H9 (cell line): ENCODE data around the gene CDYL2. TPM values are rescaled to one million over a fixed set of nuclear protein-coding genes. Genes with fewer than 3 reads are reported as not detected.

Experiments
- DNase-seq: peaks from one replicate; pipeline ENCODE4 v3.0.0-alpha.2; 2017
- H2AFZ ChIP-seq: one replicate; pipeline ENCODE4 v1.6.1; 2013; ENCODE audit warnings: mild to moderate bottlenecking, low read length, control low read depth, moderate library complexity
- H2AK5ac ChIP-seq: 2 replicates; pipeline ENCODE4 v1.6.1; 2013; ENCODE audit warnings: low read length, control low read depth, mixed read lengths; ENCODE audit not compliant: insufficient read length
- H2BK120ac ChIP-seq: one replicate; pipeline ENCODE4 v1.6.1; 2013; ENCODE audit warnings: low read depth, mild to moderate bottlenecking, low read length, control low read depth, inconsistent platforms; ENCODE audit not compliant: poor library complexity, severe bottlenecking
- H2BK12ac ChIP-seq: 2 replicates; pipeline ENCODE4 v1.6.1; 2013; ENCODE audit warnings: low read length, control low read depth, mixed read lengths, low read depth; ENCODE audit not compliant: insufficient read length
- H2BK15ac ChIP-seq: 2 replicates; pipeline ENCODE4 v1.6.1; 2013; ENCODE audit warnings: low read depth, low read length, control low read depth
- H2BK20ac ChIP-seq: one replicate; pipeline ENCODE4 v1.6.1; 2013; ENCODE audit warnings: low read depth, mild to moderate bottlenecking, low read length, control low read depth, inconsistent platforms; ENCODE audit not compliant: poor library complexity, severe bottlenecking
- H2BK5ac ChIP-seq: 2 replicates; pipeline ENCODE4 v1.6.1; 2013; ENCODE audit warnings: low read length, control low read depth, mixed read lengths; ENCODE audit not compliant: insufficient read length
- H3K14ac ChIP-seq: 2 replicates; pipeline ENCODE4 v1.6.1; 2013; ENCODE audit warnings: low read length, control low read depth; ENCODE audit not compliant: insufficient read depth
- H3K18ac ChIP-seq: 2 replicates; pipeline ENCODE4 v1.6.1; 2013; ENCODE audit warnings: low read depth, mild to moderate bottlenecking, mixed read lengths, low read length, control low read depth; ENCODE audit not compliant: insufficient read length
- H3K23ac ChIP-seq: 2 replicates; pipeline ENCODE4 v1.6.1; 2013; ENCODE audit warnings: low read length, control low read depth, mixed read lengths, low read depth; ENCODE audit not compliant: insufficient read length
- H3K23me2 ChIP-seq: 2 replicates; pipeline ENCODE4 v1.6.1; 2013; ENCODE audit warnings: low read depth, mild to moderate bottlenecking, mixed read lengths, low read length, control low read depth; ENCODE audit not compliant: insufficient read length, poor library complexity, severe bottlenecking
- H3K27ac ChIP-seq: 2 replicates; pipeline ENCODE4 v1.5.1; 2013; ENCODE audit warnings: low read length, control low read depth, mixed read lengths, low read depth; ENCODE audit not compliant: insufficient read length
- H3K27me3 ChIP-seq: 2 replicates; pipeline ENCODE4 v1.6.1; 2013; ENCODE audit warnings: low read length, control low read depth, inconsistent platforms; ENCODE audit not compliant: insufficient read depth
- H3K4ac ChIP-seq: 2 replicates; pipeline ENCODE4 v1.6.1; 2013; ENCODE audit warnings: low read depth, mild to moderate bottlenecking, control low read depth, inconsistent platforms, low read length, moderate library complexity
- H3K4me1 ChIP-seq: 2 replicates; pipeline ENCODE4 v1.6.1; 2013; ENCODE audit warnings: low read length, control low read depth, inconsistent platforms; ENCODE audit not compliant: insufficient read depth
- H3K4me2 ChIP-seq: 2 replicates; pipeline ENCODE4 v1.6.1; 2013; ENCODE audit warnings: low read length, control low read depth, mixed read lengths; ENCODE audit not compliant: insufficient read length, insufficient read depth
- H3K56ac ChIP-seq: 2 replicates; pipeline ENCODE4 v1.6.1; 2013; ENCODE audit warnings: low read depth, mild to moderate bottlenecking, mixed read lengths, low read length, control low read depth; ENCODE audit not compliant: insufficient read length
- H3K79me1 ChIP-seq: 2 replicates; pipeline ENCODE4 v1.6.1; 2013; ENCODE audit warnings: low read depth, mild to moderate bottlenecking, moderate library complexity, low read length, control low read depth, inconsistent platforms; ENCODE audit not compliant: insufficient read depth, poor library complexity, severe bottlenecking
- H3K79me2 ChIP-seq: 2 replicates; pipeline ENCODE4 v1.6.1; 2013; ENCODE audit warnings: low read length, control low read depth, inconsistent platforms; ENCODE audit not compliant: insufficient read depth
- H3K9ac ChIP-seq: 2 replicates; pipeline ENCODE4 v1.6.1; 2013; ENCODE audit warnings: low read length, control low read depth, mixed read lengths; ENCODE audit not compliant: insufficient read length; ENCODE audit errors: extremely low read depth
- H3K9me3 ChIP-seq: one replicate; pipeline ENCODE4 v1.6.1; 2013; ENCODE audit warnings: low read depth, low read length, inconsistent platforms; ENCODE audit not compliant: control insufficient read depth
- H3T11ph ChIP-seq: one replicate; pipeline ENCODE4 v1.6.1; 2013; ENCODE audit warnings: mild to moderate bottlenecking, low read length, control low read depth, inconsistent platforms
- H4K20me1 ChIP-seq: one replicate; pipeline ENCODE4 v1.6.1; 2013; ENCODE audit not compliant: control insufficient read depth, insufficient read length, insufficient read depth
- H4K5ac ChIP-seq: 2 replicates; pipeline ENCODE4 v1.6.1; 2013; ENCODE audit warnings: low read depth, mild to moderate bottlenecking, mixed read lengths, low read length, control low read depth; ENCODE audit not compliant: insufficient read length
- H4K8ac ChIP-seq: replicated peaks from 2 replicates; pipeline ENCODE4 v1.6.1; 2013; ENCODE audit warnings: low read length, control low read depth, mixed read lengths, low read depth; ENCODE audit not compliant: insufficient read length
- H4K91ac ChIP-seq: 2 replicates; pipeline ENCODE4 v1.6.1; 2013; ENCODE audit warnings: low read depth, mild to moderate bottlenecking, moderate library complexity, mixed read lengths, low read length, control low read depth; ENCODE audit not compliant: insufficient read length
- H3K27ac Mint-ChIP-seq, 3 experiments: 2 replicates in 2 of 3; 3 replicates in 1 of 3; pipeline ENCODE4 v1.8.0; 2020 to 2021; ENCODE audit warnings: mixed read lengths in 3 of 3, mild to moderate bottlenecking in 1 of 3, moderate library complexity in 1 of 3
- H3K27me3 Mint-ChIP-seq: 2 replicates; pipeline ENCODE4 v1.8.0; 2021; ENCODE audit warnings: low read depth, mild to moderate bottlenecking, moderate library complexity, mixed read lengths
- H3K36me3 Mint-ChIP-seq, 3 experiments: 2 replicates in 2 of 3; 3 replicates in 1 of 3; pipeline ENCODE4 v1.8.0; 2020 to 2021; ENCODE audit warnings: low read depth in 3 of 3, mixed read lengths in 3 of 3; ENCODE audit not compliant: insufficient read depth in 1 of 3
- H3K4me1 Mint-ChIP-seq, 2 experiments: 2 replicates each; pipeline ENCODE4 v1.8.0; 2020; ENCODE audit warnings: mixed read lengths in 2 of 2
- H3K4me3 Mint-ChIP-seq, 2 experiments: 2 replicates in 1 of 2; 3 replicates in 1 of 2; pipeline ENCODE4 v1.8.0; 2020 to 2021; ENCODE audit warnings: mild to moderate bottlenecking in 2 of 2, mixed read lengths in 2 of 2, moderate library complexity in 1 of 2
- H3K9me3 Mint-ChIP-seq, 2 experiments: 2 replicates in 1 of 2; 3 replicates in 1 of 2; pipeline ENCODE4 v1.8.0; 2020; ENCODE audit warnings: mild to moderate bottlenecking in 2 of 2, mixed read lengths in 2 of 2, moderate library complexity in 1 of 2
- WGBS: extraction: QIAGEN DNeasy Blood & Tissue Kit; methylation state at CpG from one replicate; pipeline ENCODE4 v1.1.7; 2013; ENCODE audit warnings: missing lambda C conversion rate, low lambda C conversion rate, mixed read lengths; ENCODE audit not compliant: insufficient read length; ENCODE audit errors: extremely low coverage; 5-methylcytosine and 5-hydroxymethylcytosine counted together
- total RNA-seq: library from RNA; stranded (reverse); gene quantifications from 2 replicates; pipeline ENCODE4 v1.2.1, GENCODE V29; 2021
- TF ChIP-seq, protein P1 (sequence below): fragments of 200-600 bp; sonication (generic); conservative IDR thresholded peaks from 3 replicates; pipeline ENCODE4 v1.8.0; 2021; ENCODE audit warnings: antibody characterized with exemption, mild to moderate bottlenecking

Gene CDYL2
- total RNA-seq, 1 experiment from 2014 or later: 4.2 TPM

DNA sequence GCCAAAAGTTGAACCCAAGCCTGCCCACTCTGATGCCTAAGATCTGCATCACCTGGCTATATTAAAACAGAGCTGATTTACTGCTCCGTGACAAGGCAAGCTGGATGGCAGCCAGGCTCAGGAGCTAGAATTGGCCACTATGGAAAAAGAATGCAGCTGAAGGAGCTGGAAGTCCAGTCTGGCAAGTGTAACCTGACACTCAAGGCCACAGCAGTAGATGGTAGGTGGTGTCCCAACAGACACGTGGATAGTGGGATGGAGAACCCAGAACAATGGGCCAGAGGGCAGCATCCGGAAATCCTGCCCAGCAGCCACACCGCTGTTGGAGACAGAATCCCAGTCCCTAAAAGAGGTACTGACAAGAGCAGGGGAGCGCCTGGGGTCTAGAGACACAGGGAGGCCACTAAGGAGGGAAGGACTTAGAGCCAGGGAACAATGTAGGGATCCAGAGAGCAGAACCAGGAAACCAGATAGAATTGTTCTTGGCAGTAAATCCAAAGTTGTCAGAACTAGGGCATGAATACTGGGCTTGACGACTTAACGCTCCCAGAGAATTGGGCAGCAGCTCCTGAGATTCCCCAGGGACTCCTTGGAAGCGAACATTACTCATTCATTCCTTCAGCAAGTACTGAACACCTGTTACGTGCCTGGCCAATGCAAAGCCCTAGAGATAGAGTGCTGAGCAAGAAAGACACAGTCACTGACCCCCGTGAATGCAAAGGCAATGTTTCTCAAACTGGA, 85.7 kb downstream of the CDYL2 start:
- TF ChIP-seq, protein P1, sequence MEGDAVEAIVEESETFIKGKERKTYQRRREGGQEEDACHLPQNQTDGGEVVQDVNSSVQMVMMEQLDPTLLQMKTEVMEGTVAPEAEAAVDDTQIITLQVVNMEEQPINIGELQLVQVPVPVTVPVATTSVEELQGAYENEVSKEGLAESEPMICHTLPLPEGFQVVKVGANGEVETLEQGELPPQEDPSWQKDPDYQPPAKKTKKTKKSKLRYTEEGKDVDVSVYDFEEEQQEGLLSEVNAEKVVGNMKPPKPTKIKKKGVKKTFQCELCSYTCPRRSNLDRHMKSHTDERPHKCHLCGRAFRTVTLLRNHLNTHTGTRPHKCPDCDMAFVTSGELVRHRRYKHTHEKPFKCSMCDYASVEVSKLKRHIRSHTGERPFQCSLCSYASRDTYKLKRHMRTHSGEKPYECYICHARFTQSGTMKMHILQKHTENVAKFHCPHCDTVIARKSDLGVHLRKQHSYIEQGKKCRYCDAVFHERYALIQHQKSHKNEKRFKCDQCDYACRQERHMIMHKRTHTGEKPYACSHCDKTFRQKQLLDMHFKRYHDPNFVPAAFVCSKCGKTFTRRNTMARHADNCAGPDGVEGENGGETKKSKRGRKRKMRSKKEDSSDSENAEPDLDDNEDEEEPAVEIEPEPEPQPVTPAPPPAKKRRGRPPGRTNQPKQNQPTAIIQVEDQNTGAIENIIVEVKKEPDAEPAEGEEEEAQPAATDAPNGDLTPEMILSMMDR: no peak
- Histone ChIP-seq H3K23me2 (no peaks in the 10 kb centered on the region), H3K4me2 (no peak overlapping the region), H4K5ac (no peak overlapping the region), H2AFZ (no peak overlapping the region), H2BK15ac (no peak overlapping the region), H3K18ac (no peak overlapping the region), H2BK120ac (no peak overlapping the region), H4K20me1 (no peaks in the 10 kb centered on the region), H3K79me1 (no peaks in the 10 kb centered on the region), H2AK5ac (no peak overlapping the region), H3T11ph (no peak overlapping the region), H3K9me3 (no peaks in the 10 kb centered on the region), H3K27ac (no peak overlapping the region), H4K8ac (no peak overlapping the region), H2BK20ac (no peak overlapping the region), H3K56ac (no peak overlapping the region), H3K9ac (no peak overlapping the region), H3K4ac (no peak overlapping the region), H3K4me1 (no peaks in the 10 kb centered on the region), H3K23ac (no peak overlapping the region), H2BK12ac (no peak overlapping the region), H3K27me3 (no peaks in the 10 kb centered on the region), H3K79me2 (no peaks in the 10 kb centered on the region), H2BK5ac (no peak overlapping the region), H4K91ac (no peak overlapping the region), H3K14ac (no peak overlapping the region)
- WGBS: no CpG with 5 or more reads among the region's 10 CpGs
- Mint-ChIP-seq H3K4me1 (peaks cover 4 to 7% of the 10 kb centered on the region in 2 experiments; a peak in 2 of 4 replicates), H3K36me3 (no peaks in the 10 kb centered on the region), H3K4me3 (no peak overlapping the region), H3K9me3 (peaks cover 0 to 1% of the 10 kb centered on the region in 2 experiments; a peak in 1 of 5 replicates), H3K27me3 (no peaks in the 10 kb centered on the region; the same call in none of the 2 replicates), H3K27ac (0 out of 7 replicates have a peak overlapping the region, but pooled peaks of 1 of the 3 experiments have one; percentile 9)
- DNase-seq: peak; percentile 50
